IMR-90 (cell line): ENCODE measurements around the gene TNFRSF14. TPM values are rescaled to one million over a fixed set of nuclear protein-coding genes. Genes with fewer than 3 reads are reported as not detected.

Experiments
- CEBPB ChIP-seq: IDR thresholded peaks from 2 replicates; pipeline ENCODE4 v1.6.1; 2012; ENCODE audit warnings: low read depth, low read length, improper control_type of control experiment
- NFE2L2 ChIP-seq: fragments of 150-350 bp; IDR thresholded peaks from 2 replicates; pipeline ENCODE4 v1.6.1; 2016; ENCODE audit warnings: low read depth, mild to moderate bottlenecking, low read length
- POLR2A ChIP-seq: IDR thresholded peaks from 2 replicates; pipeline ENCODE4 v1.6.1; 2012; ENCODE audit warnings: mild to moderate bottlenecking, low read depth, low read length
- RAD21 ChIP-seq: IDR thresholded peaks from 2 replicates; pipeline ENCODE4 v1.6.1; 2012; ENCODE audit warnings: low read length, improper control_type of control experiment
- RCOR1 ChIP-seq: IDR thresholded peaks from 2 replicates; pipeline ENCODE4 v1.6.1; 2012; ENCODE audit warnings: mild to moderate bottlenecking, low read length, improper control_type of control experiment; ENCODE audit not compliant: insufficient replicate concordance
- USF2 ChIP-seq: fragments of 150-350 bp; IDR thresholded peaks from 2 replicates; pipeline ENCODE4 v1.6.1; 2017; ENCODE audit warnings: mild to moderate bottlenecking, antibody characterized with exemption, low read length, low read depth
- polyA plus RNA-seq, 3 experiments: library from polyadenylated mRNA; depleted of rRNA; stranded (reverse); fragments of >200 nt; gene quantifications; 2 replicates each; pipeline ENCODE4 v1.2.3, GENCODE V29; 2012; ENCODE audit warnings: low replicate concordance in 1 of 3
- total RNA-seq: library from RNA; depleted of rRNA; stranded (reverse); fragments of >200 nt; gene quantifications from 2 replicates; pipeline ENCODE4 v1.2.3, GENCODE V29; 2012

TNFRSF14 gene
- total and polyA plus RNA-seq, 2 of the 4 experiments (the other 2 are of a cell fraction), result 1.3 to 4.2 TPM

DNA sequence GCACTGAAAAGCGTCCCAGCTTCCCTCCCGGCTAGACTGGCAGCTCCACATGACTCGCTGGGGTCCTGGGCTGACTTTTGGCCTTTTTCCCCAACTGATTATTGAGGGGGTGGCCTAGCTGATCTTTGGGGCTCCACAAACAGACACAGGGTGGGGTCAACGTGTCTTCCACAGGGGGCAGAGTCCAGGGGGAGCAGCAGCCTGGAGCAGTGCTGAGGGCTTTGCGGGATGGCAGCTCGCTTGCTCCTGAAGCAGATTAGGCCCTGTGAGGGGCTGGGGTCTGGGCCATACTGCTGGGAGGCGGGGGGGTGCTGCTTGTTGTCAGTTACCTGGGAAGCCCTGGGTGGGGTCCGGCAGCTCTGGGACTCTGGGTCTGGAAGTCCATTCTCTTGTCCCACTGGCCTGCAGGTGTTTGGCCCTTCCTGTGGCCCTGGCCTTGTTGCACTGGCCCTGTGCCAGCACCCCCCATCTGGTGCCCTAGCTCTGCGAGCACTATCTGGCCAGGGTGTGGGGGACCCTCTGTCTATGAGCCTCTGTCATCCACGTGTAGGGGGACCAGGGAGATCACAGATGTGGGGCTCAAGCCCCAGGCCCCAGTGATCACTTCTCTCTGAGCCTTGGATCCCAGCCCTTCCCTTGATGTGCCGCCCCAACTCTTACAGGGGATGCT, 13.8 kb upstream of the TNFRSF14 start (continued):
- TF ChIP-seq RCOR1, result no peak
- TF ChIP-seq CEBPB, result no peak
- TF ChIP-seq USF2, result no peak
- no peak for TF ChIP-seq RAD21
- TF ChIP-seq NFE2L2, result no peak
- no peak for TF ChIP-seq POLR2A
